H9 (cell line): Measurements from ENCODE around the gene SLC35F3. TPM values are rescaled to one million over a fixed set of nuclear protein-coding genes. Genes with fewer than 3 reads are reported as not detected.
A peak's percentile ranks its signal among the peaks of the same experiment; 100 is the strongest.

Experiments used
- DNase-seq: peaks from one replicate; pipeline ENCODE4 v3.0.0-alpha.2; 2017
- H2AFZ ChIP-seq: one replicate; pipeline ENCODE4 v1.6.1; 2013; ENCODE audit warnings: mild to moderate bottlenecking, low read length, control low read depth, moderate library complexity
- H2AK5ac ChIP-seq: 2 replicates; pipeline ENCODE4 v1.6.1; 2013; ENCODE audit warnings: low read length, control low read depth, mixed read lengths; ENCODE audit not compliant: insufficient read length
- H2BK120ac ChIP-seq: one replicate; pipeline ENCODE4 v1.6.1; 2013; ENCODE audit warnings: low read depth, mild to moderate bottlenecking, low read length, control low read depth, inconsistent platforms; ENCODE audit not compliant: poor library complexity, severe bottlenecking
- H2BK12ac ChIP-seq: 2 replicates; pipeline ENCODE4 v1.6.1; 2013; ENCODE audit warnings: low read length, control low read depth, mixed read lengths, low read depth; ENCODE audit not compliant: insufficient read length
- H2BK15ac ChIP-seq: 2 replicates; pipeline ENCODE4 v1.6.1; 2013; ENCODE audit warnings: low read depth, low read length, control low read depth
- H2BK20ac ChIP-seq: one replicate; pipeline ENCODE4 v1.6.1; 2013; ENCODE audit warnings: low read depth, mild to moderate bottlenecking, low read length, control low read depth, inconsistent platforms; ENCODE audit not compliant: poor library complexity, severe bottlenecking
- H2BK5ac ChIP-seq: 2 replicates; pipeline ENCODE4 v1.6.1; 2013; ENCODE audit warnings: low read length, control low read depth, mixed read lengths; ENCODE audit not compliant: insufficient read length
- H3K14ac ChIP-seq: 2 replicates; pipeline ENCODE4 v1.6.1; 2013; ENCODE audit warnings: low read length, control low read depth; ENCODE audit not compliant: insufficient read depth
- H3K18ac ChIP-seq: 2 replicates; pipeline ENCODE4 v1.6.1; 2013; ENCODE audit warnings: low read depth, mild to moderate bottlenecking, mixed read lengths, low read length, control low read depth; ENCODE audit not compliant: insufficient read length
- H3K23ac ChIP-seq: 2 replicates; pipeline ENCODE4 v1.6.1; 2013; ENCODE audit warnings: low read length, control low read depth, mixed read lengths, low read depth; ENCODE audit not compliant: insufficient read length
- H3K23me2 ChIP-seq: 2 replicates; pipeline ENCODE4 v1.6.1; 2013; ENCODE audit warnings: low read depth, mild to moderate bottlenecking, mixed read lengths, low read length, control low read depth; ENCODE audit not compliant: insufficient read length, poor library complexity, severe bottlenecking
- H3K27ac ChIP-seq: 2 replicates; pipeline ENCODE4 v1.5.1; 2013; ENCODE audit warnings: low read length, control low read depth, mixed read lengths, low read depth; ENCODE audit not compliant: insufficient read length
- H3K27me3 ChIP-seq: 2 replicates; pipeline ENCODE4 v1.6.1; 2013; ENCODE audit warnings: low read length, control low read depth, inconsistent platforms; ENCODE audit not compliant: insufficient read depth
- H3K4ac ChIP-seq: 2 replicates; pipeline ENCODE4 v1.6.1; 2013; ENCODE audit warnings: low read depth, mild to moderate bottlenecking, control low read depth, inconsistent platforms, low read length, moderate library complexity
- H3K4me1 ChIP-seq: 2 replicates; pipeline ENCODE4 v1.6.1; 2013; ENCODE audit warnings: low read length, control low read depth, inconsistent platforms; ENCODE audit not compliant: insufficient read depth
- H3K4me2 ChIP-seq: 2 replicates; pipeline ENCODE4 v1.6.1; 2013; ENCODE audit warnings: low read length, control low read depth, mixed read lengths; ENCODE audit not compliant: insufficient read length, insufficient read depth
- H3K56ac ChIP-seq: 2 replicates; pipeline ENCODE4 v1.6.1; 2013; ENCODE audit warnings: low read depth, mild to moderate bottlenecking, mixed read lengths, low read length, control low read depth; ENCODE audit not compliant: insufficient read length
- H3K79me1 ChIP-seq: 2 replicates; pipeline ENCODE4 v1.6.1; 2013; ENCODE audit warnings: low read depth, mild to moderate bottlenecking, moderate library complexity, low read length, control low read depth, inconsistent platforms; ENCODE audit not compliant: insufficient read depth, poor library complexity, severe bottlenecking
- H3K79me2 ChIP-seq: 2 replicates; pipeline ENCODE4 v1.6.1; 2013; ENCODE audit warnings: low read length, control low read depth, inconsistent platforms; ENCODE audit not compliant: insufficient read depth
- H3K9ac ChIP-seq: 2 replicates; pipeline ENCODE4 v1.6.1; 2013; ENCODE audit warnings: low read length, control low read depth, mixed read lengths; ENCODE audit not compliant: insufficient read length; ENCODE audit errors: extremely low read depth
- H3K9me3 ChIP-seq: one replicate; pipeline ENCODE4 v1.6.1; 2013; ENCODE audit warnings: low read depth, low read length, inconsistent platforms; ENCODE audit not compliant: control insufficient read depth
- H3T11ph ChIP-seq: one replicate; pipeline ENCODE4 v1.6.1; 2013; ENCODE audit warnings: mild to moderate bottlenecking, low read length, control low read depth, inconsistent platforms
- H4K20me1 ChIP-seq: one replicate; pipeline ENCODE4 v1.6.1; 2013; ENCODE audit not compliant: control insufficient read depth, insufficient read length, insufficient read depth
- H4K5ac ChIP-seq: 2 replicates; pipeline ENCODE4 v1.6.1; 2013; ENCODE audit warnings: low read depth, mild to moderate bottlenecking, mixed read lengths, low read length, control low read depth; ENCODE audit not compliant: insufficient read length
- H4K8ac ChIP-seq: replicated peaks from 2 replicates; pipeline ENCODE4 v1.6.1; 2013; ENCODE audit warnings: low read length, control low read depth, mixed read lengths, low read depth; ENCODE audit not compliant: insufficient read length
- H4K91ac ChIP-seq: 2 replicates; pipeline ENCODE4 v1.6.1; 2013; ENCODE audit warnings: low read depth, mild to moderate bottlenecking, moderate library complexity, mixed read lengths, low read length, control low read depth; ENCODE audit not compliant: insufficient read length
- H3K27ac Mint-ChIP-seq, 3 experiments: 2 replicates in 2 of 3; 3 replicates in 1 of 3; pipeline ENCODE4 v1.8.0; 2020 to 2021; ENCODE audit warnings: mixed read lengths in 3 of 3, mild to moderate bottlenecking in 1 of 3, moderate library complexity in 1 of 3
- H3K27me3 Mint-ChIP-seq: 2 replicates; pipeline ENCODE4 v1.8.0; 2021; ENCODE audit warnings: low read depth, mild to moderate bottlenecking, moderate library complexity, mixed read lengths
- H3K36me3 Mint-ChIP-seq, 3 experiments: 2 replicates in 2 of 3; 3 replicates in 1 of 3; pipeline ENCODE4 v1.8.0; 2020 to 2021; ENCODE audit warnings: low read depth in 3 of 3, mixed read lengths in 3 of 3; ENCODE audit not compliant: insufficient read depth in 1 of 3
- H3K4me1 Mint-ChIP-seq, 2 experiments: 2 replicates each; pipeline ENCODE4 v1.8.0; 2020; ENCODE audit warnings: mixed read lengths in 2 of 2
- H3K4me3 Mint-ChIP-seq, 2 experiments: 2 replicates in 1 of 2; 3 replicates in 1 of 2; pipeline ENCODE4 v1.8.0; 2020 to 2021; ENCODE audit warnings: mild to moderate bottlenecking in 2 of 2, mixed read lengths in 2 of 2, moderate library complexity in 1 of 2
- H3K9me3 Mint-ChIP-seq, 2 experiments: 2 replicates in 1 of 2; 3 replicates in 1 of 2; pipeline ENCODE4 v1.8.0; 2020; ENCODE audit warnings: mild to moderate bottlenecking in 2 of 2, mixed read lengths in 2 of 2, moderate library complexity in 1 of 2
- CTCF ChIP-seq: fragments of 200-600 bp; sonication (generic); conservative IDR thresholded peaks from 3 replicates; pipeline ENCODE4 v1.8.0; 2021; ENCODE audit warnings: antibody characterized with exemption, mild to moderate bottlenecking
- WGBS: extraction: QIAGEN DNeasy Blood & Tissue Kit; methylation state at CpG from one replicate; pipeline ENCODE4 v1.1.7; 2013; ENCODE audit warnings: missing lambda C conversion rate, low lambda C conversion rate, mixed read lengths; ENCODE audit not compliant: insufficient read length; ENCODE audit errors: extremely low coverage; 5-methylcytosine and 5-hydroxymethylcytosine counted together
- total RNA-seq: library from RNA; stranded (reverse); gene quantifications from 2 replicates; pipeline ENCODE4 v1.2.1, GENCODE V29; 2021

Gene SLC35F3
- total RNA-seq, 1 experiment from 2014 or later = 0.81 TPM

DNA sequence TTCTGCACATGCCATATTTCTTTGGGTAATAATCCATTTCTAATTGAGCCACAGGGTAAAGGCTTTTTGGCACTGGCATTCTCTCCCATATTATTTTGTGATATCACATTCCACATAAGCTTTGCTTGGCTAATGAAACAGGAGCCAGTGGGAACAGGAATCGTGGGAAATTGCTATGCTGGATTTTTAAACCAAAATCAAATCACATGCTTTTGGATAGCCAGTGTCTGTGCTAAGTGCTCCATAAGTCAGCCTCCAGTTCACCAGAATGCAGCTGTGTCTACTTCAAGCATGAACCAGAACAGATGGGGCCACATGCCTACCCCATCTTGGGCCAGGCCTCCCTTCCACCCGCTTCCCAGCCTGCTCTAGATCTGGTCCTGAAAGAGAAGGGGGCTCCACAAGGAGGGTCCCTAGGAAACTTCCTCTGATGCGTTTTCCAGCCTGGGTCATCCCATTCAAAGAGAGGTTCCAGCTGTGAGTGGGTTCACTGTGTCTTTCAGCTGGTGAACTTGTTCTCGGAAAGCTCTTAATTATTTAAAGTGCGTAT lies 337.5 kb downstream of the SLC35F3 start:
- Histone ChIP-seq H3K27me3 (no peaks in the 10 kb centered on the region), H3T11ph (no peak overlapping the region), H3K4me2 (no peak overlapping the region), H3K9me3 (no peaks in the 10 kb centered on the region), H2BK15ac (no peak overlapping the region), H3K14ac (no peak overlapping the region), H3K18ac (no peak overlapping the region), H4K20me1 (no peaks in the 10 kb centered on the region), H2BK120ac (no peak overlapping the region), H2BK20ac (no peak overlapping the region), H3K79me2 (no peaks in the 10 kb centered on the region), H2BK12ac (no peak overlapping the region), H3K27ac (no peak overlapping the region), H2AFZ (no peak overlapping the region), H2AK5ac (no peak overlapping the region), H3K23me2 (no peaks in the 10 kb centered on the region), H3K9ac (no peak overlapping the region), H4K5ac (no peak overlapping the region), H2BK5ac (no peak overlapping the region), H3K79me1 (no peaks in the 10 kb centered on the region), H3K4me1 (no peaks in the 10 kb centered on the region), H3K23ac (no peak overlapping the region), H4K8ac (no peak overlapping the region), H3K4ac (no peak overlapping the region), H3K56ac (no peak overlapping the region), H4K91ac (no peak overlapping the region)
- TF ChIP-seq CTCF = no peak
- Mint-ChIP-seq H3K4me1 (peaks cover 0 to 4% of the 10 kb centered on the region in 2 experiments; a peak in 2 of 4 replicates), H3K27ac (no peak overlapping the region), H3K9me3 (peaks cover 2 to 3% of the 10 kb centered on the region in 2 experiments; a peak in 2 of 5 replicates), H3K4me3 (no peak overlapping the region), H3K27me3 (peaks cover 2% of the 10 kb centered on the region; the same call in 1 of the 2 replicates), H3K36me3 (peaks cover 0 to 4% (median 0%) of the 10 kb centered on the region in 3 experiments; a peak in 2 of 7 replicates)
- DNase-seq = peak; percentile 5
- WGBS = no CpG with 5 or more reads among the region's 5 CpGs
